Stimulated activated CD8-positive, alpha-beta memory T cell treated with anti-CD3 and anti-CD28 coated beads, Interleukin-15, amount 100 ng/mL, for 24 hours (primary cell): ENCODE results near the gene ATP2A3.
"Not testable (repeated sequence)": the region's sequence is repeated elsewhere in the genome, so short reads cannot be mapped to it uniquely, and the experiment has no call there.

Experiments
- DNase-seq: peaks from one replicate; pipeline ENCODE4 v3.0.0-alpha.2; 2020; ENCODE audit warnings: low read depth

The ATP2A3 gene

DNA sequence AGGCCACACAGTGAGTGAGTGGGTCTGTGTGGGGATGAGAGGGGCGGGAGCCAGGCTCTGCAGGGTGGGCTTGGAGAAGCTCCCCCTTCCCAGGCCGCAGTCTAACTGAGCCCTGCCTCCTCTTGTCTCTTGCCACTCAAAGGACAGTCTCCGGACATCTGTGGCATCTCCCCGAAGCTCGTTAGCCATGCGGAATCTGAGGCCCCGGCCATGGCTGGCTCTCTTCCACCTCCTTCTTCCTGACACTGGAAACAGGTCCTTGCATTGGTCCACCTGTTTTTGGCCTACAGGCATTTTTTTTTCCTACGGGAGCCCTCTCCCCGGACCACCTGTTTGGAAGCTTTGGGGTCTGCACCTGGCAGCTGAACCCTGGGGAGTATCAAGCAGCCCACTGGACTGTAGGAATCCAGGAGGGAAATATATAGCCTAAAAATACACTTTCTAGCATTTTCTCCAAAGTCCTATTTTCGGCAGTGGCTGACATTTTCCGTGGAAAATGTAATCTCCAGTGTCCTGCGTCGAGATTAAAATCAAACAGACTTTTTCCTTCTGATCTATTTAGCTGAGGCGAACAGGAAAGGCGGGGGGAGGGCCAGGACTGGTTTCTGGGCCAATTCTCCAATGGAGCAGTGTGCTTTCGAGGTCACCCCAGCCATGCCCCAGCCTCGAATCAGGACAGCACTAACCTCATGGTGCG, 9.1 kb downstream of the ATP2A3 start:
- DNase-seq: no peak

DNA sequence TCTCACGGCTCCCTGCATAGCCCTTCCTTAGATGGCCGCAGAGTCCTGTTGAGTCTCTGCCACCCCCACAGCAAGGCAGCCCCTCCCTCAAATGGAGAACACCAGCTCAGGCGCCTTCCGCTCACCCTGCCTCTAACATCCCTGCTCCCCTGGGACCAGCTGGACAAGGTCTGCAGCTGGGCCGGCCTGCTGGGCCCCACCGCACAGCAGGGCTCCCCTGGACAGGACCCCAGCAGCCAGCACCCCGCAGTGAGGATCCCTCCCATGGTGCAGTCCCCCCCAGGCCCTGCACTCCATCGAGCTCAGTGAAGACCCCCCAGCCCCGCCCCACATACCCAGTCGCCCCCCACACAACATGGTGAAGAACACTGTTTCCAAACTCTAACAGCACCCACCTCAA, 10.2 kb downstream of the ATP2A3 start:
- DNase-seq: no peak

DNA sequence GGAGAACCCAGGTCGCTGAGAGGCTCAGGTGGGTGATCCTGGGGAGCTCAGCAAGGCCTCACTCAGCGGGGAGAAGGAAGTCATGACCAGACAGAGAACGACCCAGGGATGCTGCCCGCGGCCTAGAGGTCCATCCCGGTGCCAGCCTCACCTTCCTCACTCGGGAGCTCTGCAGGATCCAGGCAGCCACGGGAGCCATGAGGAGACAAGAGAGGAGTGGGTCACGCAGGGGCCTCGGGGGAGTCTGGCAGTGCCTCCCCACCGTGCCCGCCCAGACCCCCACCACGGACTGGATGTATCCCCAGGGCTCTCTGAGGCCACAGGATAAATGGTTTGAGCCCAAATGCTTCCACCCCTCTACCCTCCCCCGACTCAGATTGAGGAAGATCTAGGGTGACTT, 10.7 kb downstream of the ATP2A3 start:
- DNase-seq: no peak

DNA sequence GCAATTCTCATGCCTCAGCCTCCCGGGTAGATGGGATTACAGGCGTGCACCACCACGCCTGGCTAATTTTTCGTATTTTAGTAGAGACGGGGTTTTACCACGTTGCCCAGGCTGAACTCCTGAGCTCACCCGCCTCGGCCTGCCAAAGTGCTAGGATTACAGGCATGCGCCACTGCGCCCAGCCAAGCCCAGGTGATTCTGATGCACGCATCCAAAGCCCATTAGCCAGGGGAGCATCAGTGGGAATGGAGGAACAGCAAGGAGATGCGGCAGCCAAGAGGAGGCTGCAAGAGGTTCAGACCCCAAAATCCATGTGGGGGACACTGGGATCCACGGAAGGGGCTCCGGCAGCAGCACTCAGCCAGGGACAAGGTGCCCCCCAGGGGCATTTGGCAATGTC, 12.1 kb downstream of the ATP2A3 start:
- DNase-seq: no peak

DNA sequence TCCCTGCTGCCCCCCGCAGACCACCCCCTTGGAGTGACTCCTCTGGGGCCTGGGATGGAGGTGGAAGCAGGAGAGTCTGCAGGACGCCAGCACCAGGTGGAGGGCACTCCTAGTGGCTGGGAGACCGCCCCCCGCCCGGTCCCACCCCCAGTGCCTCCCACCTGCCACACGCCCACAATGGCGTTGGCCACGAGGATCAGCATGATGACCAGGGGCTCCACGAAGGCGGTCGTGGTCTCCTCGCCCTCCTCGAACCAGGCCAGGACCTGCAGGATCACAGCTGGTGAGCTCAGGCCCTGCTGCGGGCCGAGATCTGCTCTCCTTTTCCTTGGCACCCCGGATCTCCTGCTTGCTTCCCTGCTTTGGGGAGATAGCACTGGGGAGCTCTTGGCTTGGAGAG, 12.8 kb downstream of the ATP2A3 start:
- DNase-seq: no peak

DNA sequence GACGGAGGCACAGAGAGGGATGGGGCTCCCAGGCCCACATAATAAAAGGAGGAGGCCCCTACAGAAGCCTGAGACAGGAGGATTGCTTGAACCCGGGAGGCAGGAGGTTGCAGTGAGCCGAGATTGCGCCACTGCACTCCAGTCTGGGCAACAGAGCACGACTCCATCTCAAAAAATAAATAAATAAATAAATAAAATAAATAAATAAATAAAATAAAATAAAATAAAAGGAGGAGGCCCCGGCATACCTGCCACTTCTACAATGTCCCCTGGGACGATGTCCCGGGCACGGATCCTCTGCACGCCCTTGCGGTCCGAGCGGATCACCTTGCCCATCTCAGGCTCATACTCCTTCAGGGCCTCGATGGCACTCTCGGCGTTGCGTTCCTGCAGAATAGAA, 13.2 kb downstream of the ATP2A3 start:
- DNase-seq: no peak

DNA sequence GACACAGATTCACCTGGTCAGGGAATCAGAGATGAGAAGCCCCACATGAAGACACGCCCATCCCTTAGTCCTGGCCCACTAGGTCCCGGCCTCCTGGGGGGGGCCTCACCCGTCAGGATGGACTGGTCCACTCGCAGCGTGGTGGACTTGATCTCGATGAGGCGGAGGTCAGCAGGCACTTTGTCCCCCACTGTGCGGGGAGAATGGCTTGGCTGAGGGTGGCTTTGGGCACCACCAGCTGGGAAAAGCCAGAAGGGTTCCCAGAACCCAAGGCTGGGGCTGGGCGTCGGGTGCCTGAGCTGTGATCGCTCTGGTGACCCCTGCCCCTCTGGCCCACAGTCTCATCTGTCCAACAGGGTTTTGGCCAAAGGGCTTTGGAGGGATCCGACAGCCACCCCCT, 13.7 kb downstream of the ATP2A3 start:
- DNase-seq: no peak

DNA sequence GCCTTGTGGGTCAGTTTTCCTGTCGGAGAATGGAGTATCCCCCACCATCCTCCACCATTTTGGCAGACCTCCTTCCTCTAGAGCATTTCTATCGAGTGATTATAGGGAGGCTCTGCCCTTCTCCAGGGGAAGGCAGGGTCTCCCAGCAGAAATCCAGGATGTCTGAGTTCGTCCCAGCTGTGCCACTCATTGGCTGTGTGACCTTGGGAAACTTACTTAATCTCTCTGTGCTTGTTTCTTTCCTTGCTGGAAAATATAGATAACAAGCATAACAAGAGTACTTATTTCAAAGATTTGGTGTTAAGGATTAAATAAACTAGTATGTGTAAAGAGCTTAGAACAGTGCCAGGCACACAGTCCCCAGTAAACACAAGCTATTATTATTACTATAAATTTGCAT, 14.8 kb downstream of the ATP2A3 start:
- DNase-seq: no peak

DNA sequence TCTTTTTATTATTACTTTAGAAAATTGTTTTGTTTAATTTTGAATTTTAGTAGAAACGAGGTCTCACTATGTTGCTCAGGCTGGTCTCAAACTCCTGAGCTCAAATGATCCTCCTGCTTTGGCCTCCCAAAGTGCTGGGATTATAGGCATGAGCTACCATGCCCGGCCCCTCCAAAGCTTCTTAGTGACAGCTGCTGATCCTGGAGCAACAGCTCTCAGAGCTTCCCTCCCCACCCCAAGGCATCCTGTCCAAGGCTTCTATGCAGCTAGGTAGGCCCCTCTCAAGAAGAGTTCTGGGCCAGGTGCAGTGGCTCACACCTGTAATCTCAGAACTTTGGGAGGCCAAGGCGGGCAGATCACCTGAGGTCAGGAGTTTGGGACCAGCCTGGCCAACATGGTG, 15.7 kb downstream of the ATP2A3 start:
- not testable (repeated sequence) for DNase-seq

DNA sequence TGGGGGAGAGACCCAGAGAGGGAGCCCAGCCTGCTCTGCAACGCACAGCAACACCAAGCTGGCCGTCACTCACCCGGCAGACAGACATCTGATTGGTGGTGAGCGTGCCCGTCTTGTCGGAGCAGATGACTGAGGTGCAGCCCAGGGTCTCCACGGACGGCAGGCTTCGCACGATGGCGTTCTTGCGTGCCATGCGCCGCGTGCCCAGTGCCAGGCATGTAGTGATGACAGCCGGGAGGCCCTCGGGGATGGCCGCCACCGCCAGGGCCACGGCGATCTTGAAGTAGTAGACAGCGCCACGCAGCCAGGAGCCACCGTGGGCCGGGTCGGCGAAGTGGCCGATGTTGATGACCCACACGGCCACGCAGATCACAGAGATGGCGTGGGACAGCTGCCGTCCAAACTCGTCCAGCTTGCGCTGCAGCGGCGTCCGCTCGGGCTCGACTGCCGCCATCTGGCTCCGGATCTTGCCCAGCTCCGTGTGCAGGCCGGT, 16.9 kb downstream of the ATP2A3 start:
- DNase-seq: no peak

DNA sequence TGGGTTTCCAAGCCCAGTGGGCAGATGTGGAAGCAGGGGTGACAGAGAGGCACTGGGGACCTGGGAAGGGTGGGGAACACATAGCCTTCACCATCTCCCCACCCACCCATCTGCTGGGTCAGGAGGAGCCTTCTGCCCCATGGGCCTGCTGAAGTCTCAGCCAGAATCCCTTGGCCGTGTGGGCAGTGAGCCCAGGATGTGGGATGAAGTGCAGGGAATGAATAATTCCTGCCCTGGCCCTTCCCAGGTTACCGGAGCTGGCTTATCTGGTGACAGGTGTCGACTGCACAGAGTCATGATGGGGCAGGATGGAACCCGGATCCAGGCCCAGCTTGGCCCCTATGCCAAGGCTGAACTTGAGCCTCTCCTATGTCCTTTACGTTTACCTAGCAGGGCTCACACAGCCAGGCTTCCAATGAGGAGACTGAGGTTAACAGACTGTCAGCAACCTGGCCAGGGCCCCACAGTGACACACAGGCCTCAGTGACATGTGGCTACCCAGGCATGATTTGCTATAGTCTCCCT, 17.5 kb downstream of the ATP2A3 start:
- no peak for DNase-seq

DNA sequence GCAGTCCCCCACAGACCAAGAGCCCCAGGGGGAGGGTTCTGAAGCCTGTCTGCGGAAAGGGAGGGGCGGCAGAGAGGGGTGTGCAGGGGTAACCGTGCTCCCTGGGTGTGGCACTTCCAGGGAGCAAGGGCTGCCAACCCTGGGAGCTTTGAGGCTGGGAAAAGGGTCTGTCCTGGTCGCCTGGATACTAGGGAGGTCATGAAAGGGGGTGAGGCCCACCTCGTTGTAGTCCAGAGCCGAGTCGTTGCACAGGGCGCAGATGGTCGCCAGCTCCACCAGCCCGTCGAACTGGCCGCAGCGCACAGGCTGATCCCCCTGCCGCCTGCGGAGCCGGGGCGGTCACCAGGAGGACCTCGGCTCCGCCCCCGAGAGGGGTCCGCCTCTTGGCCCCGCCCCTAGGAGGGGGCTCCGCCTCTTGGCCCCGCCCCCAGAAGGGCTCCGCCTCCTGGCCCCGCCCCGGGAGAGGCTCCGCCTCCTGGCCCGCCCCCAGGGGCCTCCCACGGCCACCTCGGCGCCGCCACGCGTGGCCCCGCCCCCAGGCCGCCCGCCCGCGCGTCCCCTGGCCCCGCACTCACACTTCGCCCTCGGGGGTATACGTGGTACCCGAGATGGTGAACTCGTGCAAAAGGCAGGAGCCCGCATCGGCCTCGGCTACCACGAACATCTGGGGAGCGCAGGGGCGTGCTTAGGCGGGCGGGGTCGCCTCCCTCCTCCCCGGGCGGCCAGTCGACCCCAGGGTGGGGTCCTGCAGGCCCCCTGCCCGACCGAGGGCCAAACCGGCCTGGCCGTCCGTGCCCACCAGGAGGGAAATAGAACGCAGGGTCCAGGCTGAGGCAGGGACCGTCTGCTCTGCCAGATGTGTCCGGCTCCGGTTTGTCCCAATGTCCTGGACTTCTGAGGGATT, 19.5 kb downstream of the ATP2A3 start:
- DNase-seq: peak; percentile 52

DNA sequence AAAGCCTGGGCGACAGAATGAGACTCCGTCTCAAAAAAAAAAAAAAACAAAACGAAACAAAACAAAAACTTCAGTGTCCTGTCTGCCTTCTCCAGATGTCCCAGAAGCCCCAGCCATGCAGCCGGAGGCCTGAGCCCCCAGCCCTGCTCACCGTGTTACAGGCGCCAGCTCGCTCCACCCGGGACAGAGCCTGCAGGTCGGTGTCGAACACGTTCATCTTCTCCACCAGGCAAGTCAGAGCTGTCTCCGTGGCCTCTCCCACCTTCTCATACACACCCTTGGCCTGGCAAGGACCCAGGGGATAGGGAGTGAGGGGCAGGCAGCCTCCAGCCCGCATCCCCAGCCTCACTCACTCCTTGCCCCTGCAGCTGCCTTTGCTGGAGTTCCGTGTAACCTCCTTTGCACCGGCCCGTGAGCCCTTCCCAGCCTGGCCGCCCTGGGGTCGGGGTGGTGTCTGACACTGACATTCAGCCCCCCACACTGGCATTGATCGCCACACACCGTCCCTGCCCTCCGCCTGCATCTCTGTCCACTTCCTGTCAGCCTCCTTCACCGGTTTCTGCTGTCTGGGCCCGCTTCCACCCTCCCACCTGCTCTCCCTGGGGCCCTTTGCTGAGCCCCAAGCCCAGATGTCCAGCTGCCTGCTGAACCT, 20.9 kb downstream of the ATP2A3 start:
- no peak for DNase-seq

DNA sequence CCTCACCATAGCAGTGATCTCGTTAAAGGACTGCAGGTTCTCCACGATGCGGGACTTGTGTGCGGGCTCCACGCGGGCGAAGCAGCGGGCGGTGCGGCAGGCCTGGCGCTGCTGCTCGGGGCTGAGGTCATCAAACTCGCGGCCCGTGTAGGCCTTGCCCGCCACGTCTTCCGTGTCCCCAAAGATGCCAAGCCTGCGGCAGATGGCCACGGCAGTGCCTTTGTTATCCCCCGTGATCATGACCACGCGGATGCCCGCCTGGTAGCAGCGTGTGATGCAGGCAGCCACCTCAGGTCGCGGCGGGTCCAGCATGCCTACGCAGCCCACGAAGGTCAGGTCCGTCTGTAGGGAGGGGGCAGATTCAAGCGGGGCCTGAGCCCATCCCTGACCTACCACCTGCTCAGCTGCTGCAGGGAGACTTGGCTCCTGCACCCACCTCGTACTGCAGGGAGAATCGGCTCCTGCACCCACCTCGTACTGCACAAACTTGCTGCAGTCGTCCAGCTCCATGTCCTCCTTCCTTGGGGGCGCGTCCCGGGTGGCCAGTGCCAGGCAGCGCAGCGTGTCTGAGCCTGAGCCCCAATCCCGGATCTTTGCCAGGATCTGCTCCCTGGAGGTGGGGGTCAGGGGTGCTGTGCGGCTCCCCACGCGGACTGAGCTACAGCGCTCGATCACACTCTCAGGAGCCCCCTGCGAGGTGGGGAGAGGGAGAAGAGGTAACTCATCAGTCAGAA, 23.1 kb downstream of the ATP2A3 start:
- DNase-seq: no peak

DNA sequence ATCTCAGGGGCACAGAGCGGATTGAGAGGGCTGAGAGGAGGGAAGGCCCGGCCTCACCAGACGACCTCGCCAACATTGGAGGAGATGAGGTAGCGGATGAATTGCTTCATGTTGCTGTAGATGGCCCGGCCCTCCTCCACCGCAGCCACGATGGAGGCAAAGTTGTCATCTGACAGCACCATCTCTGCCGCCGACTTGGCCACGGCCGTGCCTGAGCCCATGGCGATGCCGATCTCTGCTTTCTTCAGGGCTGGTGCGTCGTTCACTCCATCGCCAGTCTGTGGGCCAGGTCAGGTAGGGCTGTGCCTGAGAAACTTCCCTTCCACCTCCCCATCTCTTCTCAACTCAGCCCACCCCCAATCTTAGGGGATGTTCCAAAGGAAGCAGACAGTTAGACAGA, 26.9 kb downstream of the ATP2A3 start:
- no peak for DNase-seq

DNA sequence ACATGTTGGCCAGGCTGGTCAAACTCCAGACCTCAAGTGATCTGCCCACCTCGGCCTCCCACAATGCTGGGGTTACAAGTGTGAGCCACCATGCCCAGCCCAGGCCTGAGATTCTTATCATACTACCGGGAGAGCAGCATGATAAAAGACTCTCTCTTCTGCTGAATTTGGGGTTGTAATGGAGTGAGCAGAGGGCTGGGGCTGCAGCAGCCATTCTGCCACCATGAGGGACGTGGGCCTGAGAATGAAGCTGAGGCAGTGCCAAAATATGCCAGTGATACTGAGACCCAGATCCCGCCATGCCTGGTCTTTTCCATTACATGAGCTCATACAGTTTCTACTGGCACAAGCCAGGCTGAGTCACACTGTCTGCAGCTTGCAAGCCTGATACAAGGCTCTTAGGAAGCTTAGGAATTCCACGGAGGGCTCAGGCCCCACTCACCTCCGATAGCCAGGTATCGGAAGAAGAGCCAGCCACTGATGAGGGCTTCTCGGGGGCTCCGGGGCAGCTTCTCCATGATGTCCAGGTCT, 28.3 kb downstream of the ATP2A3 start:
- no peak for DNase-seq

DNA sequence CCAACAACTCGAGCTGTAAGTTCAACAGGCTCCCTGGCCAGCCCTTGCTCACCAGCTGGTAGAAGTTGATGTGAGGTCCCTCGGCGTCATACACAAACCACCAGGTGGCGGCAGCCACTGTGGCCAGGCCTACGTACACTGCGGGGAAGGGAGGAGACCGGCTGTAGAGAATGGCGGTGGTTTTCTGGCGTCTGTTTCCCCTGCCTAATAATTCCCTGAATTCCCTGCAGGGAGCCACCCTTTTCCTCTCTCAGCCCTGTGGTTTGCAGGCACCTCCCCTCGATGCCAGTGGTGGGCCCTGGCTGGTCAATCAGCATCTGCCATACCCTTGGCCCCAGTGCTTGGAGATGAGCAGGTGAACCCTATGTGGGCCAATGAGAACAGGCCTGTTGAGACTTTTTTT, 29.1 kb downstream of the ATP2A3 start:
- DNase-seq: no peak

DNA sequence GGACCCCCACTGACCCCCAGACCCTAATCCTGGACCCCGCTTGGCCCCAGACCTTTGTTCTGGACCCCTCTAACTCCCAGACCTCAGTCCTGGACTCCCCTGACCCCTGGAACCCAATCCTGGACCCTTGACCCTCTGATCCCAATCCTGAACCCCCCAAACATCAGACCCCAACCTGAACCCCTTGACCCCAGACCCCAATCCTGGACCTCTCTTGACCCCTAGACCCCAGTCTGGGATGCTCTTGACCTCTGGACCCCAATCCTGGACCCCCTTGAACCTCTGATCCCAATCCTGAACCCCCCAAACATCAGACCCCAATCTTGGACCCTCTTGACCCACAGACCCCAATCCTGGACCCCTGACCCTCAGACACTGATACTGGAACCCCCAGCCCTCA, 34.5 kb downstream of the ATP2A3 start:
- no peak for DNase-seq

DNA sequence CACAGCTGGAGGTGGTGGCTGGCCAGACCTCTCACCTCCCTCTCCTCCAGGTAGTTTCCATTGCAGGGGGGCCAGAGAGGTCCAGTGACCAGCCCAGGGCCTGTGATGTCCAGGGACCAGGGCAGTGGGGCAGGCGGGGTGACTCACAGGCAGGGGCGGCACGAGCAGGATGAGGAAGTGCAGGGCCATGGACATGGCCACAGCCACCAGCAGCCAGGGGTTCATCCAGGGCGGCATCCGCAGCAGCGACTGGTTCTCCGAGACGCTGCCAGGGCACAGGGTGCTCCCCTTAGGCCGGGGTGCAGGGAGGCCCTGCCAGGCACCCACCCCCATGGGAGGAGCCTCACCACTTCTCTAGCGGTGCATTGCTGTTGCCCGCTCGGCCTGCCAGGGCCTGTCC, 35.1 kb downstream of the ATP2A3 start:
- no peak for DNase-seq

DNA sequence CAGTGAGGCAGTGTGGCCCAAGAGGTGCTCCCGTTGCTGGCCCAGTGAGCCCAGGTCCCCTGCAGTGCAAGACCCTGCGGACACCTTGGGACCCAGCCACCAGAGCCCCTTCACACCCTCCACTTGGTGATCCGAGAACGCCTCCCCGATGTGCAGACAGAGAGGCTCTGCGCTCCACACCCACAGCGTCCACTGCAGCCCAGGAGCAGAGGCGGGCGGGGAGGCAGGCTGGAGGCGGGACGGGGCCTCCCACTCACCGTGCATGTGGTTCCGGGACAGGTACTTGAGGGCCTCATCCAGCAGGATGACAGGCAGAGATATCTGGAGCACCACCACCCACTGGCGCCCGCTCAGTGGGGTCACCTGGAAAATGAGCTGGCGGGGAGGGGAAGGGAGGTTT, 35.8 kb downstream of the ATP2A3 start:
- DNase-seq: no peak

DNA sequence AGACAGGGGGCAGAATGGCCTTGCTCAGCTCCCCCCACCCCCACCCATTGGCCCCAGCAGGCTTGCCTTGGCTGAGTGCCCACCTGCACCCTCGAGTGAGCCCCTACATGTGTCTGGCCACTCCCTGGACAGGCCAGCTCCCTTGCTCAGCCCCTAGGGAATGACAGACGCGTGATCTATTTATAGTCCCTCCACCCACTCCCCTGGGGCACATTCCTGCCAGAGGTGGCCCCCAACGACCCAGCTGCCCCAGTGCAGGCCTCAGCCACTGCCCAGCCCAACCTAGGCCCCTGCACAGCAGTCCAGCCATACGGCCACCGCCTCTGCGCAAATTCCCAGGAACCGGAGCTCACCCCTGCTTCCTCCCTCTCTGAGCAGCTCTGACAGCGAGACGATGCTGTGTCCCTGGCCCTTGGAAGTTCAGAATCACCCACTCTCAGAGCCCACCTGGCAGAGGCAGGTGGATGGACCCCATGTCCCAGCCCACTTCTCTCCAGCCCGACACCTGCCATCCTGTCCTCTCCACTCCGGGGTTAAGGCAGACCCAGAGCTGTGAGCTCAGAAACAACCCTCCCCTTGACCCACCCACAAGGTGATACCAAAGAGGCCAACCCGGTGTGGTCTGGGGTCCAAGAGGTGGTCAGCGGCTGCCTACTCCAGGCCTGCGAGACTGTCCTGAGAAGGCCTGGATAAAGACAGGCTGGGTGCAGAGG, 36.5 kb downstream of the ATP2A3 start:
- no peak for DNase-seq
